GM12874 (cell line): ENCODE results near the gene MYOM1.

ENCODE experiments used
- CTCF ChIP-seq: IDR thresholded peaks from 2 replicates; pipeline ENCODE4 v1.5.1; 2011; ENCODE audit warnings: low read depth, mild to moderate bottlenecking, control low read depth, low read length, moderate library complexity; ENCODE audit not compliant: insufficient read depth

The MYOM1 gene

GRCh38 chr18:3054780-3055179 is 165.0 kb downstream of the MYOM1 start:
- TF ChIP-seq CTCF: no peak

GRCh38 chr18:3054214-3054613 is 165.6 kb downstream of the MYOM1 start:
- no peak for TF ChIP-seq CTCF

- TF ChIP-seq CTCF: no peak
Measured at GRCh38 chr18:3053081-3053480, 166.7 kb downstream of the MYOM1 start.

- TF ChIP-seq CTCF: no peak
Measured at GRCh38 chr18:3052411-3052758, 167.4 kb downstream of the MYOM1 start.

- TF ChIP-seq CTCF: no peak
Measured at GRCh38 chr18:3051718-3052410, 167.9 kb downstream of the MYOM1 start.

GRCh38 chr18:3048820-3049349 is 170.9 kb downstream of the MYOM1 start:
- TF ChIP-seq CTCF: no peak

- TF ChIP-seq CTCF: no peak
Measured at GRCh38 chr18:3048121-3048520, 171.6 kb downstream of the MYOM1 start.
